ENCODE data around the gene SDHC. TPM values are rescaled to one million over a fixed set of nuclear protein-coding genes. Genes with fewer than 3 reads are reported as not detected.

Gene SDHC
- polyA plus RNA-seq, 3 donors: 208 to 350 (median 323) TPM

DNA sequence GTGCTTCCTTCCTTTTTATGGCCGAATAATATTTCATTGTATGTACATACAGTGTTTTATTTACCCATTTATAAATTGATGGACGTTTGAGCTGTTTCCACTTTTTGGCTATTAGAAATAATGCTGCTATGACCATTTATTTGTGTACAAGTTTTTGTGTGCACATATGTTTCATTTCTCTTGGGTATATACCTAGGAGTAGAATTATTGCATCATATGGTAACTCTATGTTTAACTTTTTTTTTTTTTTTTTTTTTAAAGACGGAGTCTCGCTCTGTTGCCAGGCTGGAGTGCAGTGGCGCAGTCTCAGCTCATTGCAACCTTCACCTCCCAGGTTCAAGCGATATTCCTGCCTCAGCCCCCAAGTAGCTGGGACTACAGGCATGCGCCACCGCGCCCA, 19.0 kb downstream of the SDHC start:
- no peaks in the 10 kb centered on the region for H3K27me3 Mint-ChIP-seq (ENCODE audit: low read depth in 3 of 3)
- H3K4me3 Mint-ChIP-seq: no peak overlapping the region
- intact Hi-C loops (cut with micrococcal nuclease): no loop called here
- H3K9ac ChIP-seq (ENCODE audit: insufficient read depth, low read length, poor library complexity, severe bottlenecking): no peak overlapping the region
- H3K9me3 Mint-ChIP-seq: no peaks in the 10 kb centered on the region
- DNase-seq: no peak
- no peaks in the 10 kb centered on the region for H3K79me2 ChIP-seq (ENCODE audit: insufficient read depth, low read length)
- H3K27ac Mint-ChIP-seq: no peak overlapping the region
- H3K9me3 ChIP-seq (replicated peaks in 1 of 2; ENCODE audit: control insufficient read depth in 1 of 2, insufficient read depth in 1 of 2, low read length in 2 of 2): no peaks in the 10 kb centered on the region
- WGBS (ENCODE audit: insufficient coverage): 100% methylated on average over 4 of the region's 9 CpGs
- H3K4me2 ChIP-seq (replicated peaks; ENCODE audit: extremely low read depth, low read length, poor library complexity, severe bottlenecking): no peak overlapping the region
- no peaks in the 10 kb centered on the region for H3K4me1 Mint-ChIP-seq
- H3K27me3 ChIP-seq (ENCODE audit: control insufficient read depth in 2 of 2, insufficient read depth in 2 of 2, low read length in 2 of 2): no peaks in the 10 kb centered on the region
- peaks cover 83 to 98% of the 10 kb centered on the region in 2 donors for H3K36me3 ChIP-seq (replicated peaks in 1 of 2; ENCODE audit: control insufficient read depth in 1 of 2, insufficient read depth in 2 of 2, low read length in 2 of 2)
- H4K20me1 ChIP-seq (ENCODE audit: insufficient read depth, low read length): no peaks in the 10 kb centered on the region
- no peaks in the 10 kb centered on the region for H3K4me1 ChIP-seq (ENCODE audit: control insufficient read depth in 1 of 2, insufficient read depth in 2 of 2, low read length in 2 of 2)
- TF ChIP-seq, protein P1, sequence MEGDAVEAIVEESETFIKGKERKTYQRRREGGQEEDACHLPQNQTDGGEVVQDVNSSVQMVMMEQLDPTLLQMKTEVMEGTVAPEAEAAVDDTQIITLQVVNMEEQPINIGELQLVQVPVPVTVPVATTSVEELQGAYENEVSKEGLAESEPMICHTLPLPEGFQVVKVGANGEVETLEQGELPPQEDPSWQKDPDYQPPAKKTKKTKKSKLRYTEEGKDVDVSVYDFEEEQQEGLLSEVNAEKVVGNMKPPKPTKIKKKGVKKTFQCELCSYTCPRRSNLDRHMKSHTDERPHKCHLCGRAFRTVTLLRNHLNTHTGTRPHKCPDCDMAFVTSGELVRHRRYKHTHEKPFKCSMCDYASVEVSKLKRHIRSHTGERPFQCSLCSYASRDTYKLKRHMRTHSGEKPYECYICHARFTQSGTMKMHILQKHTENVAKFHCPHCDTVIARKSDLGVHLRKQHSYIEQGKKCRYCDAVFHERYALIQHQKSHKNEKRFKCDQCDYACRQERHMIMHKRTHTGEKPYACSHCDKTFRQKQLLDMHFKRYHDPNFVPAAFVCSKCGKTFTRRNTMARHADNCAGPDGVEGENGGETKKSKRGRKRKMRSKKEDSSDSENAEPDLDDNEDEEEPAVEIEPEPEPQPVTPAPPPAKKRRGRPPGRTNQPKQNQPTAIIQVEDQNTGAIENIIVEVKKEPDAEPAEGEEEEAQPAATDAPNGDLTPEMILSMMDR (IDR thresholded peaks at IDR 0.05): no peak
- peaks cover 79 to 88% of the 10 kb centered on the region in 2 donors for H3K36me3 Mint-ChIP-seq
- H2AFZ ChIP-seq (ENCODE audit: insufficient read depth, low read depth, low read length, poor library complexity, severe bottlenecking): no peak overlapping the region
- H3K4me3 ChIP-seq (replicated peaks in 1 of 3; ENCODE audit: low read depth in 2 of 3, low read length in 3 of 3): no peak overlapping the region
- no peak overlapping the region for H3K27ac ChIP-seq (ENCODE audit: low read depth in 1 of 2, low read length in 2 of 2)

GRCh38 chr1:161335796-161336195, 21.6 kb downstream of the SDHC start:
- Mint-ChIP-seq H3K4me1 (no peaks in the 10 kb centered on the region), H3K4me3 (no peak overlapping the region), H3K27me3 (ENCODE audit: low read depth in 3 of 3) (peaks cover 0 to 2% (median 0%) of the 10 kb centered on the region in 3 donors), H3K27ac (no peak overlapping the region), H3K36me3 (peaks cover 68 to 85% of the 10 kb centered on the region in 2 donors), H3K9me3 (no peaks in the 10 kb centered on the region)
- Histone ChIP-seq H3K9ac (ENCODE audit: insufficient read depth, low read length, poor library complexity, severe bottlenecking) (no peak overlapping the region), H3K4me3 (replicated peaks in 1 of 3; ENCODE audit: low read depth in 2 of 3, low read length in 3 of 3) (no peak overlapping the region), H3K9me3 (replicated peaks in 1 of 2; ENCODE audit: control insufficient read depth in 1 of 2, insufficient read depth in 1 of 2, low read length in 2 of 2) (no peaks in the 10 kb centered on the region), H3K27ac (ENCODE audit: low read depth in 1 of 2, low read length in 2 of 2) (no peak overlapping the region), H2AFZ (ENCODE audit: insufficient read depth, low read depth, low read length, poor library complexity, severe bottlenecking) (no peak overlapping the region), H3K79me2 (ENCODE audit: insufficient read depth, low read length) (no peaks in the 10 kb centered on the region), H3K4me2 (replicated peaks; ENCODE audit: extremely low read depth, low read length, poor library complexity, severe bottlenecking) (no peak overlapping the region), H3K36me3 (replicated peaks in 1 of 2; ENCODE audit: control insufficient read depth in 1 of 2, insufficient read depth in 2 of 2, low read length in 2 of 2) (peaks cover 74 to 98% of the 10 kb centered on the region in 2 donors), H3K27me3 (ENCODE audit: control insufficient read depth in 2 of 2, insufficient read depth in 2 of 2, low read length in 2 of 2) (no peaks in the 10 kb centered on the region), H4K20me1 (ENCODE audit: insufficient read depth, low read length) (no peaks in the 10 kb centered on the region), H3K4me1 (ENCODE audit: control insufficient read depth in 1 of 2, insufficient read depth in 2 of 2, low read length in 2 of 2) (no peaks in the 10 kb centered on the region)
- WGBS (ENCODE audit: insufficient coverage): no CpG with 5 or more reads among the region's 3 CpGs
- intact Hi-C loops (cut with micrococcal nuclease): no loop called here
- TF ChIP-seq, protein P1 (IDR thresholded peaks at IDR 0.05): no peak
- DNase-seq: no peak
